ENCODE results near the gene SLC51A. TPM values are rescaled to one million over a fixed set of nuclear protein-coding genes. Genes with fewer than 3 reads are reported as not detected.

The SLC51A gene
- total and polyA plus RNA-seq, 7 donors = 0.31 to 0.44 (median 0.39) TPM; not detected in 3

DNA sequence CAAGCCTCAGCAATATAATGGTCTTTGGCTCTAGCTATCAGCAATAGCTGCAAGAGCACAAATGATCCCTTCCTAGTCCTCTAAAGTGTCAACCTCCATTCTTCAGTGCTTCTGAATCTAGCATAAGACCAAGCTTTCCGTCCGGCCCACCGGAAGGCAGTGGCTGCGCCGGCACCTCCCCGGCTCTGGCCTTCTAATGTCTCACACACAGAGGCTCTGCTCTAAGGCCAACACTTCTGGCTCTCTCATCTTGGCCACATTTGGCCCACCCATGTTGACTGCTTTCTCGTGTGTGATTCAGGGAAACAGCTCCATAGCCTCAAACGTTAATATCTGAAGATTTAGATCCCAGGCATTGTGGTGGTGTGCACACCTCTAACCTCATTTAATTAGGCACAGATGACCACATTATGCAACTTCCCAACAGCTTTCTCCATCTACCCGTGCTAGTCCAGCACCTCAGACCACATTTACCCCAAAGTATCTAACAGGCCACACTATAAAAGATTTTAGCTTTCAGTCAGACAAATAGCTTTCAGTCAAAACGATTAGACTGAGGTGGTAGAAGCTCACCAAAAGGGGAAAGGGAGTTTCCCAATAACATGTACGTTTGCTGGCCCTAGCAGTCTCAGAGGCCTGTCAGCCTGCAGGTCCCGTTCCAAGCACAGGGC is 19.3 kb downstream of the SLC51A start:
- no peaks in the 10 kb centered on the region for H3K4me1 ChIP-seq
- H3K27me3 ChIP-seq (ENCODE audit: insufficient read depth in 3 of 3, low read length in 2 of 3) = no peaks in the 10 kb centered on the region
- ATAC-seq (no peak), DNase-seq (no peak)
- H3K27ac ChIP-seq = no peak overlapping the region
- TF ChIP-seq, protein P1, sequence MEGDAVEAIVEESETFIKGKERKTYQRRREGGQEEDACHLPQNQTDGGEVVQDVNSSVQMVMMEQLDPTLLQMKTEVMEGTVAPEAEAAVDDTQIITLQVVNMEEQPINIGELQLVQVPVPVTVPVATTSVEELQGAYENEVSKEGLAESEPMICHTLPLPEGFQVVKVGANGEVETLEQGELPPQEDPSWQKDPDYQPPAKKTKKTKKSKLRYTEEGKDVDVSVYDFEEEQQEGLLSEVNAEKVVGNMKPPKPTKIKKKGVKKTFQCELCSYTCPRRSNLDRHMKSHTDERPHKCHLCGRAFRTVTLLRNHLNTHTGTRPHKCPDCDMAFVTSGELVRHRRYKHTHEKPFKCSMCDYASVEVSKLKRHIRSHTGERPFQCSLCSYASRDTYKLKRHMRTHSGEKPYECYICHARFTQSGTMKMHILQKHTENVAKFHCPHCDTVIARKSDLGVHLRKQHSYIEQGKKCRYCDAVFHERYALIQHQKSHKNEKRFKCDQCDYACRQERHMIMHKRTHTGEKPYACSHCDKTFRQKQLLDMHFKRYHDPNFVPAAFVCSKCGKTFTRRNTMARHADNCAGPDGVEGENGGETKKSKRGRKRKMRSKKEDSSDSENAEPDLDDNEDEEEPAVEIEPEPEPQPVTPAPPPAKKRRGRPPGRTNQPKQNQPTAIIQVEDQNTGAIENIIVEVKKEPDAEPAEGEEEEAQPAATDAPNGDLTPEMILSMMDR (IDR thresholded peaks at IDR 0.05) = no peak
- 64 to 78% (median 67%) methylated on average over 12 of the region's 12 CpGs for WGBS, 3 donors
- H3K9me3 ChIP-seq = no peaks in the 10 kb centered on the region
- H3K36me3 ChIP-seq (ENCODE audit: insufficient read depth in 1 of 2, low read depth in 1 of 2) = peaks cover 12 to 69% of the 10 kb centered on the region in 2 donors
- no peak overlapping the region for H3K4me3 ChIP-seq
- intact Hi-C loops (cut with DNase I) = no loop called here

DNA sequence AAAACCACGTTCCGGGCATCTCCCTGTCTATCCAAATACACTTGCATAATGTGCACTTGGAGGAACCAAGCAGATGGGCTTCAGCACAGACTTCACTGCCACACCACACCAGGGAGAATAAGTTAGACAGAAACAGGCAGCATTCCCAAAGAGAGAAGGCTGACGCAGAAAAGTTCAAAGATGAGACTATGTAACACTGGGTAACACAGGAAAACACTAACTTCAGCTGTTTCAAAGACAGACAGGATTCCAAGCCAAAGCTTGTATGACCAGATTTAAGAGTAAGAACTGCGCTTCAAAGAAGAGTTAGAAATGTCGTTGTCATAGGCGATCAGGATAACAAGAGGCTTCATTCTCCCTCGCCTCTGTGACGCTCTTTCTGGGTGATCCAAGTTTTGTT is 19.9 kb downstream of the SLC51A start:
- Histone ChIP-seq H3K27me3 (ENCODE audit: insufficient read depth in 3 of 3, low read length in 2 of 3) (no peaks in the 10 kb centered on the region), H3K4me1 (no peaks in the 10 kb centered on the region), H3K4me3 (no peak overlapping the region), H3K9me3 (no peaks in the 10 kb centered on the region), H3K27ac (no peak overlapping the region), H3K36me3 (ENCODE audit: insufficient read depth in 1 of 2, low read depth in 1 of 2) (peaks cover 12 to 75% of the 10 kb centered on the region in 2 donors)
- TF ChIP-seq, protein P1 (IDR thresholded peaks at IDR 0.05) = no peak
- ATAC-seq (no peak), DNase-seq (no peak)
- intact Hi-C loops (cut with DNase I) = no loop called here
- WGBS, 3 donors = 88 to 92% (median 92%) methylated on average over 8 of the region's 8 CpGs

DNA sequence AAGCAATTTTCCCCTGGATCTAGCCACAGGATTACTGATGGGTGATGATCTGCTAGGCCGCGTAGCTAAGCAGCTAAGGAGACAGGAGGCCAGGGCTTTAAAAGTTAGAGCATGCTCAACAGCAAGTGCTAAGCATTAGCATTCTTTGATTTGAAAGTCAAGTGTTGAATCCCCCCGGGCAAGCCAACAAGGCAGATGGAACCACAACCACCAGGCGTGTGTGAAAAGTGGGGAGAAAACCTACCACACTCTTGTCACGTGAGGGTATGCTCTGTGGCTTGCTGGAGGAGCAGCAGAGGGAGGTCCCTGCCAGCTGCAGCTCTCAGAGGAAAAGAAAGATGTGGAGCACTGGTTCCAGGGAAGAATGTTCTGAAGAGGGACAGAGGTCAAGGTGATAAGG is 20.9 kb downstream of the SLC51A start:
- ATAC-seq = no peak

DNA sequence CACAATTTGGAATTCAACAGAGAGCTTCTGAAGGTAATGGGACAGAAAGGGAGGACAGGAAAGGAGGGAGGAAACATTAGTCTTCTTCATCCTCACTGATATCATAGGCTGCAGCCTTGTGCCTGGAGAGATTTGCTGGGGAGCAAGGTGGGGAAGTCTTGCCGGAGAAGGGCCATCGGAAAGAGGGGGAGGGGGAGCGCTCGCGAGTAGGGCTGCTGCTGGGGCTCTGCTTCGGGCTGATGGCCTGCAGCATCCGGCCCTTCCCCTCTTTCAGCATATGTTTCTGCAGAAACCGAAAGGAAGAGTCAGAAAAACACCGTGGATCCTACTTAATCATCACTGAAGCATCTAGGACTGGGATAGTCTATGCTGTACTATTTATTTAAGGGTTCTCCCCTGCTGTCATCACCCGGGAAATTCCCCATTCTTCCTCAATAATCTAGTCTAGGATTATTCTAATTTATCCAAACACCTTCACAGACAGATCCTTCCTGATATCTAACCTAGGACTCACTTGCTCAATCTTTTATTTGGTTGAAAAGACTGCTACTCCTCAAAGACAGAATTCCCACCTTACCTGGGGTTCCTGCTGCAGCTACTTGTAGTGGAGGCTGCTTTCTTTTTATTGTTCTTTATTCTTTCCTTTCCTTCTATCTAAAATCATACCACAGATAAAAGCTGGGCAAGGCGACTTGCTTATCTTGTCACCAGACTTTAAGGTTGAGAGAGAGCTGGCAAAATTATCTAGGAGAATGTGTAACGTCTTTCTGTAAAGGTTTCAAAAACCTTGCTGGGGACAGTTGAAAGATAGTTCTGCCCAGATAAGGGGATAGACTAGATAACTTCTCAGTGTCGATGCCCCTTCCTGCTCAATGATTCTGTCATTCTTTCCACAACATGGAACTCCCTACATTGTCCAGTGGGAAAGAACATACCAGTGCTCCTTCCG is 22.6 kb downstream of the SLC51A start:
- H3K27ac ChIP-seq = no peak overlapping the region
- no peaks in the 10 kb centered on the region for H3K4me1 ChIP-seq
- 81 to 83% (median 82%) methylated on average over 14 of the region's 14 CpGs for WGBS, 3 donors
- H3K27me3 ChIP-seq (ENCODE audit: insufficient read depth in 3 of 3, low read length in 2 of 3) = no peaks in the 10 kb centered on the region
- TF ChIP-seq, protein P1 (IDR thresholded peaks at IDR 0.05) = no peak
- peaks cover 23 to 92% of the 10 kb centered on the region in 2 donors for H3K36me3 ChIP-seq (ENCODE audit: insufficient read depth in 1 of 2, low read depth in 1 of 2)
- DNase-seq (no peak), ATAC-seq (no peak)
- no peaks in the 10 kb centered on the region for H3K9me3 ChIP-seq
- intact Hi-C loops (cut with DNase I) = no loop called here
- H3K4me3 ChIP-seq = no peak overlapping the region

More for the DNA sequence above, 20.9 kb downstream of the SLC51A start:
- Histone ChIP-seq H3K36me3 (ENCODE audit: insufficient read depth in 1 of 2, low read depth in 1 of 2) (peaks cover 19 to 85% of the 10 kb centered on the region in 2 donors), H3K27ac (no peak overlapping the region), H3K4me1 (no peaks in the 10 kb centered on the region), H3K4me3 (no peak overlapping the region), H3K9me3 (no peaks in the 10 kb centered on the region), H3K27me3 (ENCODE audit: insufficient read depth in 3 of 3, low read length in 2 of 3) (no peaks in the 10 kb centered on the region)
- DNase-seq = no peak
- intact Hi-C loops (cut with DNase I) = no loop called here
- WGBS, 3 donors = 86 to 98% (median 88%) methylated on average over 5 of the region's 5 CpGs
- TF ChIP-seq, protein P1 (IDR thresholded peaks at IDR 0.05) = no peak

All from psoas muscle (tissue), 8 donors.